ENCODE data around the gene C17orf107. TPM values are rescaled to one million over a fixed set of nuclear protein-coding genes. Genes with fewer than 3 reads are reported as not detected.

The C17orf107 gene
- polyA plus RNA-seq, 1 donor (not counting 4 experiments of a cell fraction or from before 2014, with no cell fraction given), result 0.33 TPM

DNA sequence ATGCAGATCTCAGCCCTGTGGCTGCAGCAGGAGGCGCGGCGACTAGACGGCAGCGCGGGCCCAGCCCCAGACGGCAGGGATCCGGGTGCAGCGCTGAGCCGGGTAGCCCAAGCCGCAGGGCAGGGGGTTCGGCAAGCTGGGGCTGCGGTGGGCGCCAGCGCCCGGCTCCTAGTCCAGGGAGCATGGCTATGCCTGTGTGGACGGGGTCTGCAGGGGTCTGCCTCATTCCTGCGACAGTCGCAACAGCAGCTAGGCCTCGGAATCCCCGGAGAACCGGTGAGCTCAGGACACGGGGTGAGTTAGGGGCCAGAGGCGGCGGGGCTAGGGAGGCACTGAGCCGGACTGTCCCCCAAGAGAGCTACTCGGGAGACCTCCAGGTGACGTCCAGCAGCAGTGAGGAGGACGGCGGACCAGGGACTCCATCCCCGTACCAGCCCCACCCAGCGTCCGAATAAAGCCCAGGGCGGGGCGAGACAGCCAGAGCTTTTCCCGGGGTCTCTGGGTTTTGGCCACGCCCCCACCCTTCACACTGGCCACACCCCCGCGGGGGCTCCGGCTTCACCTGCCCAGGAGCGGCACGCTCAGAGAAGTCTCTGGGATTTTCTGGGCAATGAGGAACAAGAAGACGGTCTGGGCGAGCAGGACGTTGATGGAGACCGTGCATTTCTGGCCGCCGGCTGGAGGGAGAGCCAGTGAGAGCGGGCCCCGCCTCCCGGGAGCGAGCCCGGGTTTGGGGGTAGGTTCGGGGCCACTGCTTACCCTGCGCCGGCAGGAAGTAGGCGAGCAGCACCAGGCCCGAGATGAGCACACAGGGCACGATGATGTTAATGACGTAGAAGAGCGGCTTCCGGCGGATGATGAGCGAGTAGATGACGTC, 1.1 kb downstream of the C17orf107 start:
- Histone ChIP-seq H3K27me3 (ENCODE audit: control insufficient read depth, extremely low read depth, insufficient read depth, low read length) (no peaks in the 10 kb centered on the region), H3K36me3 (ENCODE audit: control insufficient read depth in 2 of 2, extremely low read depth in 1 of 2, insufficient read depth in 2 of 2, low read length in 2 of 2) (peaks cover 8 to 14% of the 10 kb centered on the region in 2 experiments), H3K9ac (ENCODE audit: control insufficient read depth, extremely low read depth, insufficient read depth, low read length) (no peak overlapping the region), H3K4me3 (ENCODE audit: control insufficient read depth in 2 of 3, extremely low read depth in 1 of 3, insufficient read depth in 2 of 3, low read depth in 1 of 3, low read length in 3 of 3) (no peak overlapping the region), H3K9me1 (ENCODE audit: control insufficient read depth, extremely low read depth, insufficient read depth, low read length) (no peaks in the 10 kb centered on the region), H2AFZ (ENCODE audit: control insufficient read depth, low read length) (no peak overlapping the region), H3K4me2 (ENCODE audit: control insufficient read depth, extremely low read depth, insufficient read depth, low read depth, low read length) (no peak overlapping the region), H4K20me1 (ENCODE audit: control insufficient read depth, extremely low read depth, insufficient read depth, low read length) (peaks cover 15% of the 10 kb centered on the region), H3K4me1 (ENCODE audit: control insufficient read depth, extremely low read depth, insufficient read depth, low read length) (peaks cover 16% of the 10 kb centered on the region), H3K79me2 (ENCODE audit: control insufficient read depth, insufficient read depth, low read length) (no peaks in the 10 kb centered on the region), H3K27ac (ENCODE audit: control insufficient read depth, insufficient read depth, low read length) (no peak overlapping the region), H3K9me3 (ENCODE audit: control insufficient read depth, low read depth, low read length) (no peaks in the 10 kb centered on the region)
- FAIRE-seq (no peak), DNase-seq (ENCODE audit: low read depth, low spot score) (no peak)
- dilution Hi-C loops (cut with MboI; ENCODE audit: extremely low pct_ligation_motif_present, low sequenced_read_pairs), result no loop called here
- TF ChIP-seq, protein P1, sequence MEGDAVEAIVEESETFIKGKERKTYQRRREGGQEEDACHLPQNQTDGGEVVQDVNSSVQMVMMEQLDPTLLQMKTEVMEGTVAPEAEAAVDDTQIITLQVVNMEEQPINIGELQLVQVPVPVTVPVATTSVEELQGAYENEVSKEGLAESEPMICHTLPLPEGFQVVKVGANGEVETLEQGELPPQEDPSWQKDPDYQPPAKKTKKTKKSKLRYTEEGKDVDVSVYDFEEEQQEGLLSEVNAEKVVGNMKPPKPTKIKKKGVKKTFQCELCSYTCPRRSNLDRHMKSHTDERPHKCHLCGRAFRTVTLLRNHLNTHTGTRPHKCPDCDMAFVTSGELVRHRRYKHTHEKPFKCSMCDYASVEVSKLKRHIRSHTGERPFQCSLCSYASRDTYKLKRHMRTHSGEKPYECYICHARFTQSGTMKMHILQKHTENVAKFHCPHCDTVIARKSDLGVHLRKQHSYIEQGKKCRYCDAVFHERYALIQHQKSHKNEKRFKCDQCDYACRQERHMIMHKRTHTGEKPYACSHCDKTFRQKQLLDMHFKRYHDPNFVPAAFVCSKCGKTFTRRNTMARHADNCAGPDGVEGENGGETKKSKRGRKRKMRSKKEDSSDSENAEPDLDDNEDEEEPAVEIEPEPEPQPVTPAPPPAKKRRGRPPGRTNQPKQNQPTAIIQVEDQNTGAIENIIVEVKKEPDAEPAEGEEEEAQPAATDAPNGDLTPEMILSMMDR (optimal IDR thresholded peaks at IDR 0.05 in 1 of 3, IDR thresholded peaks at IDR 0.05 in 1 of 3, conservative IDR thresholded peaks at IDR 0.05 in 1 of 3; ENCODE audit: extremely low read depth in 1 of 3, insufficient read depth in 2 of 3, low read length in 3 of 3), result no peak
- no peak for TF ChIP-seq EZH2 (IDR thresholded peaks at IDR 0.05; ENCODE audit: low read length)

DNA sequence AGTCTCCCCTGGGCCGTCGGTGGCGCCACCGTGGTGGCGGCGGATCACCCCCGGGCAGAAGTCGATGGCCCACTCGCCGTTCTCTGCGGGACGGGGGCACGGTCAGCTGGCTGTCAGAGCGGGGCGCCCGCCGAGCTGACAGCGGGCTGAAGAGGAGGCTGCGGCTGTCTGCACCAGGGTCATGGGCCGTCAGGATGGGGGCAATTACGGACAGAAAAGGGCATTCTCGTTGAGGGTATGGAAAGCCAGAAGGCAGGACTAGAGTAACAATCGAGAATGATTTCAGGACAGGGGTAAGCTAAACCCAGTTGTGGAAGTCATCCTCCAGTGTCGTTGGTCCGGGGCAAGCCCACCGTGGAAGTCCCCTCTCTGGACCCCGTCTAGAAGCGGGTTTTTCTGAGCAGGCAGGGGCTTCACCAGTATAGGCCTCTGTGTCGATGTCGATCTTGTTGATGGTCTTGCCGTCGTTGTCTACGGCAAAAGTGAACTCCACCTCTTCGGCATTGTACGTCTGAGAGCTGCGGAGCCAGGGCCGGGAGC, 1.8 kb downstream of the C17orf107 start:
- no peak overlapping the region for H3K4me3 ChIP-seq (ENCODE audit: control insufficient read depth in 2 of 3, extremely low read depth in 1 of 3, insufficient read depth in 2 of 3, low read depth in 1 of 3, low read length in 3 of 3)
- H3K4me1 ChIP-seq (ENCODE audit: control insufficient read depth, extremely low read depth, insufficient read depth, low read length), result peaks cover 16% of the 10 kb centered on the region
- H3K27me3 ChIP-seq (ENCODE audit: control insufficient read depth, extremely low read depth, insufficient read depth, low read length), result no peaks in the 10 kb centered on the region
- no peak overlapping the region for H3K4me2 ChIP-seq (ENCODE audit: control insufficient read depth, extremely low read depth, insufficient read depth, low read depth, low read length)
- dilution Hi-C loops (cut with MboI; ENCODE audit: extremely low pct_ligation_motif_present, low sequenced_read_pairs), result no loop called here
- H3K27ac ChIP-seq (ENCODE audit: control insufficient read depth, insufficient read depth, low read length), result no peak overlapping the region
- TF ChIP-seq, protein P1 (optimal IDR thresholded peaks at IDR 0.05 in 1 of 3, IDR thresholded peaks at IDR 0.05 in 1 of 3, conservative IDR thresholded peaks at IDR 0.05 in 1 of 3; ENCODE audit: extremely low read depth in 1 of 3, insufficient read depth in 2 of 3, low read length in 3 of 3), result no peak
- H3K9ac ChIP-seq (ENCODE audit: control insufficient read depth, extremely low read depth, insufficient read depth, low read length), result no peak overlapping the region
- H3K9me1 ChIP-seq (ENCODE audit: control insufficient read depth, extremely low read depth, insufficient read depth, low read length), result no peaks in the 10 kb centered on the region
- peaks cover 12% of the 10 kb centered on the region for H4K20me1 ChIP-seq (ENCODE audit: control insufficient read depth, extremely low read depth, insufficient read depth, low read length)
- DNase-seq (ENCODE audit: low read depth, low spot score) (no peak), FAIRE-seq (no peak)
- H3K79me2 ChIP-seq (ENCODE audit: control insufficient read depth, insufficient read depth, low read length), result no peaks in the 10 kb centered on the region
- H3K36me3 ChIP-seq (ENCODE audit: control insufficient read depth in 2 of 2, extremely low read depth in 1 of 2, insufficient read depth in 2 of 2, low read length in 2 of 2), result peaks cover 7 to 9% of the 10 kb centered on the region in 2 experiments
- H2AFZ ChIP-seq (ENCODE audit: control insufficient read depth, low read length), result no peak overlapping the region
- H3K9me3 ChIP-seq (ENCODE audit: control insufficient read depth, low read depth, low read length), result no peaks in the 10 kb centered on the region

All from keratinocyte (primary cell).